ENCODE measurements around the gene KCMF1.

KCMF1 gene

GRCh38 chr2:85032621-85033020 is 61.7 kb downstream of the KCMF1 start:
- TF ChIP-seq EP300 (IDR thresholded peaks at IDR 0.05; ENCODE audit: borderline replicate concordance) (no peak), RAD21 (IDR thresholded peaks at IDR 0.05; ENCODE audit: low read depth) (no peak), TCF12 (IDR thresholded peaks at IDR 0.05; ENCODE audit: low read depth) (no peak), CEBPB (IDR thresholded peaks at IDR 0.05) (no peak), TEAD4 (IDR thresholded peaks at IDR 0.05) (no peak), TAF1 (IDR thresholded peaks at IDR 0.05; ENCODE audit: low read depth) (no peak), ZBTB7A (IDR thresholded peaks at IDR 0.05; ENCODE audit: low read depth) (no peak), USF1 (IDR thresholded peaks at IDR 0.05) (no peak), EGR1 (IDR thresholded peaks at IDR 0.05) (no peak), YY1 (IDR thresholded peaks at IDR 0.05; ENCODE audit: low read depth) (no peak)
- TF ChIP-seq, protein P1, sequence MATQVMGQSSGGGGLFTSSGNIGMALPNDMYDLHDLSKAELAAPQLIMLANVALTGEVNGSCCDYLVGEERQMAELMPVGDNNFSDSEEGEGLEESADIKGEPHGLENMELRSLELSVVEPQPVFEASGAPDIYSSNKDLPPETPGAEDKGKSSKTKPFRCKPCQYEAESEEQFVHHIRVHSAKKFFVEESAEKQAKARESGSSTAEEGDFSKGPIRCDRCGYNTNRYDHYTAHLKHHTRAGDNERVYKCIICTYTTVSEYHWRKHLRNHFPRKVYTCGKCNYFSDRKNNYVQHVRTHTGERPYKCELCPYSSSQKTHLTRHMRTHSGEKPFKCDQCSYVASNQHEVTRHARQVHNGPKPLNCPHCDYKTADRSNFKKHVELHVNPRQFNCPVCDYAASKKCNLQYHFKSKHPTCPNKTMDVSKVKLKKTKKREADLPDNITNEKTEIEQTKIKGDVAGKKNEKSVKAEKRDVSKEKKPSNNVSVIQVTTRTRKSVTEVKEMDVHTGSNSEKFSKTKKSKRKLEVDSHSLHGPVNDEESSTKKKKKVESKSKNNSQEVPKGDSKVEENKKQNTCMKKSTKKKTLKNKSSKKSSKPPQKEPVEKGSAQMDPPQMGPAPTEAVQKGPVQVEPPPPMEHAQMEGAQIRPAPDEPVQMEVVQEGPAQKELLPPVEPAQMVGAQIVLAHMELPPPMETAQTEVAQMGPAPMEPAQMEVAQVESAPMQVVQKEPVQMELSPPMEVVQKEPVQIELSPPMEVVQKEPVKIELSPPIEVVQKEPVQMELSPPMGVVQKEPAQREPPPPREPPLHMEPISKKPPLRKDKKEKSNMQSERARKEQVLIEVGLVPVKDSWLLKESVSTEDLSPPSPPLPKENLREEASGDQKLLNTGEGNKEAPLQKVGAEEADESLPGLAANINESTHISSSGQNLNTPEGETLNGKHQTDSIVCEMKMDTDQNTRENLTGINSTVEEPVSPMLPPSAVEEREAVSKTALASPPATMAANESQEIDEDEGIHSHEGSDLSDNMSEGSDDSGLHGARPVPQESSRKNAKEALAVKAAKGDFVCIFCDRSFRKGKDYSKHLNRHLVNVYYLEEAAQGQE (IDR thresholded peaks at IDR 0.05; ENCODE audit: low read depth), result no peak
- TF ChIP-seq, protein P2, sequence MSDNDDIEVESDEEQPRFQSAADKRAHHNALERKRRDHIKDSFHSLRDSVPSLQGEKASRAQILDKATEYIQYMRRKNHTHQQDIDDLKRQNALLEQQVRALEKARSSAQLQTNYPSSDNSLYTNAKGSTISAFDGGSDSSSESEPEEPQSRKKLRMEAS (IDR thresholded peaks at IDR 0.05), result no peak

- TF ChIP-seq, protein P1 (IDR thresholded peaks at IDR 0.05; ENCODE audit: low read depth), result no peak
- TF ChIP-seq YY1 (IDR thresholded peaks at IDR 0.05; ENCODE audit: low read depth), result no peak
- TF ChIP-seq FOXM1 (IDR thresholded peaks at IDR 0.05; ENCODE audit: borderline replicate concordance, low read depth), result no peak
- TF ChIP-seq TEAD4 (IDR thresholded peaks at IDR 0.05), result no peak
- TF ChIP-seq EGR1 (IDR thresholded peaks at IDR 0.05), result no peak
- TF ChIP-seq NFIC (IDR thresholded peaks at IDR 0.05), result no peak
- TF ChIP-seq USF1 (IDR thresholded peaks at IDR 0.05), result no peak
- no peak for TF ChIP-seq TAF1 (IDR thresholded peaks at IDR 0.05; ENCODE audit: low read depth)
- TF ChIP-seq, protein P2 (IDR thresholded peaks at IDR 0.05), result no peak
- no peak for TF ChIP-seq ZBTB7A (IDR thresholded peaks at IDR 0.05; ENCODE audit: low read depth)
- no peak for TF ChIP-seq TCF12 (IDR thresholded peaks at IDR 0.05; ENCODE audit: low read depth)
- TF ChIP-seq EP300 (IDR thresholded peaks at IDR 0.05; ENCODE audit: borderline replicate concordance), result no peak
Measured at GRCh38 chr2:85033388-85033787, 62.4 kb downstream of the KCMF1 start.

DNA sequence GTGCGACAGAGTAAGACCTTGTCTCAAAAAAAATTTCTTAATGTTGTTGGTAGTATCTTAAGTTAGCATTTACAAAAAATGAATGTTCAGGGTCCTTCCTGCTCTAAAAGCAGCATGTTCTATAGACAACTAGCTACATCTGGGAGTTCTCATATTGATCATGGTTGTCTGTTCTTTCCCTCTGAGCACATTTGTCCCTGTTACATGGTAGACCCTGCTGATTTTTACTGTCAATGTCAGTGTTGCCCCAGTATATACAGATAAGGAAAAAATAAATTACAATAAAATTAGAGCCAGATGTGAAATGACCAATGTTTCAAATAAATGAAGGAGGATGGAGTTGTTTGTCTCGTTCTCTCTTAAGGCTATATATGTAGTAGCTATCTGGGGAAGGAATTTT is 63.2 kb downstream of the KCMF1 start:
- TF ChIP-seq FOXM1 (IDR thresholded peaks at IDR 0.05; ENCODE audit: borderline replicate concordance, low read depth), result no peak
- TF ChIP-seq RAD21 (IDR thresholded peaks at IDR 0.05; ENCODE audit: low read depth), result no peak
- TF ChIP-seq EP300 (IDR thresholded peaks at IDR 0.05; ENCODE audit: borderline replicate concordance), result no peak
- TF ChIP-seq EGR1 (IDR thresholded peaks at IDR 0.05), result no peak
- no peak for TF ChIP-seq NFIC (IDR thresholded peaks at IDR 0.05)
- TF ChIP-seq CEBPB (IDR thresholded peaks at IDR 0.05), result no peak
- TF ChIP-seq ZBTB7A (IDR thresholded peaks at IDR 0.05; ENCODE audit: low read depth), result no peak
- TF ChIP-seq TCF12 (IDR thresholded peaks at IDR 0.05; ENCODE audit: low read depth), result no peak
- TF ChIP-seq, protein P2 (IDR thresholded peaks at IDR 0.05), result no peak
- no peak for TF ChIP-seq YY1 (IDR thresholded peaks at IDR 0.05; ENCODE audit: low read depth)
- TF ChIP-seq USF1 (IDR thresholded peaks at IDR 0.05), result no peak
- no peak for TF ChIP-seq CREB1 (IDR thresholded peaks at IDR 0.05; ENCODE audit: low read depth)
- TF ChIP-seq, protein P1 (IDR thresholded peaks at IDR 0.05; ENCODE audit: low read depth), result no peak
- TF ChIP-seq TAF1 (IDR thresholded peaks at IDR 0.05; ENCODE audit: low read depth), result no peak
- TF ChIP-seq TEAD4 (IDR thresholded peaks at IDR 0.05), result no peak

DNA sequence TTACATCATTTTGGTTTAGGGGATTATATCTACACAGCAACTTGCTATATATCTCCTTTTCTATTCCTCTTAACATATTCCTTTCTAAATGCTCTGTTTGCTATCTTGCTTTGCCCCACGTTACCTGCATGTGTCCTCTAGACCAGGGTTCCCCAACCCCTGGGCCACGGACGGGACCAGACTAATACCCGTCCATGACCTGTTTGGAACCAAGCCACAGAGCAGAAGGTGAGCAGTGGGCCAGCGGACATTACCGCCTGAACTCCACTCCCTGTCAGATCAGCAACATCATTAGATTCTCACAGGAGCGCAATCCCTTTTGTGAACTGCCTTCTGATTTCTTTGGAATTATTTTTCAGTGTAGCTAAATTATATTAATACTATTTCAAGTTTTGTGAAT is 66.7 kb downstream of the KCMF1 start:
- TF ChIP-seq TCF12 (IDR thresholded peaks at IDR 0.05; ENCODE audit: low read depth) (no peak), RAD21 (IDR thresholded peaks at IDR 0.05; ENCODE audit: low read depth) (no peak), YY1 (IDR thresholded peaks at IDR 0.05; ENCODE audit: low read depth) (no peak), EP300 (IDR thresholded peaks at IDR 0.05; ENCODE audit: borderline replicate concordance) (no peak), EGR1 (IDR thresholded peaks at IDR 0.05) (no peak), FOXM1 (IDR thresholded peaks at IDR 0.05; ENCODE audit: borderline replicate concordance, low read depth) (no peak)
